GM12875 (cell line): ENCODE results near the gene CDKL5.

Experiments
- H3K4me3 ChIP-seq: one replicate; pipeline ENCODE4 v1.5.1; 2011; ENCODE audit warnings: low read depth, low read length, control low read depth
- CTCF ChIP-seq: IDR thresholded peaks from 2 replicates; pipeline ENCODE4 v1.5.1; 2011; ENCODE audit warnings: low read depth, mild to moderate bottlenecking, control low read depth, inconsistent platforms, low read length, moderate library complexity, borderline replicate concordance; ENCODE audit not compliant: insufficient read depth

Gene CDKL5

GRCh38 chrX:18561020-18561419, 135.6 kb downstream of the CDKL5 start:
- TF ChIP-seq CTCF, result no peak
- H3K4me3 ChIP-seq, result no peak overlapping the region

- TF ChIP-seq CTCF, result no peak
- no peak overlapping the region for H3K4me3 ChIP-seq
These were observed 140.3 kb downstream of the CDKL5 start for GRCh38 chrX:18565727-18566126.

- no peak for TF ChIP-seq CTCF
- H3K4me3 ChIP-seq, result no peak overlapping the region
These were observed 141.3 kb downstream of the CDKL5 start for GRCh38 chrX:18566748-18567147.

GRCh38 chrX:18573556-18573955, 148.1 kb downstream of the CDKL5 start:
- TF ChIP-seq CTCF, result no peak

GRCh38 chrX:18574591-18574990, 149.2 kb downstream of the CDKL5 start:
- TF ChIP-seq CTCF, result no peak
- H3K4me3 ChIP-seq, result no peak overlapping the region

More at GRCh38 chrX:18573556-18573955, 148.1 kb downstream of the CDKL5 start:
- H3K4me3 ChIP-seq, result no peak overlapping the region

GRCh38 chrX:18575744-18576143, 150.3 kb downstream of the CDKL5 start:
- no peak for TF ChIP-seq CTCF
- no peak overlapping the region for H3K4me3 ChIP-seq

- no peak for TF ChIP-seq CTCF
- H3K4me3 ChIP-seq, result no peak overlapping the region
These were observed 152.0 kb downstream of the CDKL5 start for GRCh38 chrX:18577400-18577799.
